Lung (tissue), 12 donors: ENCODE results near the gene ZNF735. TPM values are rescaled to one million over a fixed set of nuclear protein-coding genes. Genes with fewer than 3 reads are reported as not detected.

Experiments used
- ATAC-seq: fragments of 200-7000 bp; cut with Tn5 transposase; one replicate; pipeline ENCODE4 v1.9.1; 2020; ENCODE audit warnings: moderate number of reproducible peaks; ENCODE audit not compliant: insufficient read depth, low FRiP score
- DNase-seq, 3 donors: peaks; one replicate each; pipeline ENCODE4 v3.0.0-alpha.2; 2013 to 2017
- H3K27ac ChIP-seq, 2 donors: one replicate each; pipeline ENCODE4 v1.5.1; 2013; ENCODE audit warnings: mild to moderate bottlenecking in 2 of 2, moderate library complexity in 2 of 2, control low read depth in 1 of 2, inconsistent platforms in 1 of 2, low read depth in 1 of 2, low read length in 1 of 2
- H3K27me3 ChIP-seq, 3 donors: one replicate each; pipeline ENCODE4 v1.5.1; 2013; ENCODE audit warnings: low read length in 2 of 3; ENCODE audit not compliant: control insufficient read depth in 3 of 3, insufficient read depth in 3 of 3
- H3K36me3 ChIP-seq, 4 donors: one replicate each; pipeline ENCODE4 v1.5.1; 2013; ENCODE audit warnings: low read length in 4 of 4, mild to moderate bottlenecking in 1 of 4, moderate library complexity in 1 of 4; ENCODE audit not compliant: control insufficient read depth in 4 of 4, insufficient read depth in 4 of 4
- H3K4me1 ChIP-seq, 5 donors: one replicate each; pipeline ENCODE4 v1.5.1; 2013; ENCODE audit warnings: low read length in 5 of 5, mild to moderate bottlenecking in 2 of 5, moderate library complexity in 1 of 5; ENCODE audit not compliant: control insufficient read depth in 5 of 5, insufficient read depth in 5 of 5
- H3K4me3 ChIP-seq: one replicate; pipeline ENCODE4 v1.5.1; 2013; ENCODE audit warnings: mild to moderate bottlenecking, control low read depth, moderate library complexity
- H3K9ac ChIP-seq, 2 donors: one replicate each; pipeline ENCODE4 v1.5.1; 2013; ENCODE audit warnings: low read length in 2 of 2, control low read depth in 1 of 2; ENCODE audit not compliant: insufficient read depth in 1 of 2
- H3K9me3 ChIP-seq, 4 donors: one replicate each; pipeline ENCODE4 v1.5.1; 2013; ENCODE audit warnings: low read length in 3 of 4, mild to moderate bottlenecking in 1 of 4, moderate library complexity in 1 of 4; ENCODE audit not compliant: control insufficient read depth in 4 of 4, insufficient read depth in 3 of 4
- WGBS, 2 donors: extraction: QIAGEN DNeasy Blood & Tissue Kit; methylation state at CpG; one replicate each; pipeline ENCODE4 v1.1.7; 2013; 5-methylcytosine and 5-hydroxymethylcytosine counted together
- polyA plus RNA-seq, 2 donors: library from polyadenylated mRNA; stranded (reverse); fragments of 200-250 nt; gene quantifications; one replicate each; pipeline ENCODE4 v1.2.1, GENCODE V29; 2013
- total RNA-seq, 2 donors: library from RNA; depleted of rRNA in 1 of 2; stranded (reverse); fragments of >200 nt in 1 of 2; gene quantifications; one replicate each; pipeline ENCODE4 v1.2.1, GENCODE V29; 2014 to 2021
- TF ChIP-seq, protein P1 (sequence below): IDR thresholded peaks from 2 replicates; pipeline ENCODE4 v1.5.1; 2012; ENCODE audit warnings: mild to moderate bottlenecking; ENCODE audit errors: control extremely low read depth, extremely low read depth
- donor health status: control.
- donor health status: control.
- donor health status: Bipolar disorder and iron deficiency.
- donor health status: healthy.
- donor health status: DM: yes; HTN: yes; CAD: no.

ZNF735 gene
- total and polyA plus RNA-seq, 4 donors, result not detected

DNA sequence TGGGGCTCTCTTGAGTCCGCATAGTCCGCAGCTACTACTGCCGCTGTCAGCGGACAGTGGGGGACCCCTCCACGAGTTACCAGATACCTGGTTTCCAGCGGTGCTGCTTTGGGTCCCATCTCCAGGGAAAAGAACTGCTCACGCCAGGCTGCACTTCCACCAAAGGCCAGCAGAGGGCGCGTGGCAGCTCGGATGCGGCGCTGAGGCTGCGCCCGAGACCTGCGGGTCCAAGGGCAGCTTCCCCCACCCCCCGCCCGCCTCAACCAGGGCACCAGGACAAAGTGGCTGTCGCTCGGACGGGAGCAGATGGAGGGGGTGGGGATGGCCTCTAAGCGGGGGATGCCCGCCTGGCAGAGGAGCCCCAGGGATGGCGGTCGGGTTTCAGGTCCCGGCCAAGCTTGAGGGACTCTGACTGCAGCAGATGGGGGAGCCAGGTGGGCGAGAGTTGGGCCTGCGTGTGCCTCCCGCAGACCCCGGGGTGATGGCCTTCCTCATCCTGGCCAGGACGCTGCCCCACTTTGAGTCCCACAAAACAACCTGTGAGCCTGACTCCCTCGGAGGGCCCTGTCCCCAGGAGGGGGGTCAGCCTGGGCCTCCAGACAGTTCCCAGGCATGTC lies 23.8 kb upstream of the ZNF735 start:
- Histone ChIP-seq H3K4me1 (peaks cover 0 to 6% (median 0%) of the 10 kb centered on the region in 5 donors), H3K9ac (no peak overlapping the region)

DNA sequence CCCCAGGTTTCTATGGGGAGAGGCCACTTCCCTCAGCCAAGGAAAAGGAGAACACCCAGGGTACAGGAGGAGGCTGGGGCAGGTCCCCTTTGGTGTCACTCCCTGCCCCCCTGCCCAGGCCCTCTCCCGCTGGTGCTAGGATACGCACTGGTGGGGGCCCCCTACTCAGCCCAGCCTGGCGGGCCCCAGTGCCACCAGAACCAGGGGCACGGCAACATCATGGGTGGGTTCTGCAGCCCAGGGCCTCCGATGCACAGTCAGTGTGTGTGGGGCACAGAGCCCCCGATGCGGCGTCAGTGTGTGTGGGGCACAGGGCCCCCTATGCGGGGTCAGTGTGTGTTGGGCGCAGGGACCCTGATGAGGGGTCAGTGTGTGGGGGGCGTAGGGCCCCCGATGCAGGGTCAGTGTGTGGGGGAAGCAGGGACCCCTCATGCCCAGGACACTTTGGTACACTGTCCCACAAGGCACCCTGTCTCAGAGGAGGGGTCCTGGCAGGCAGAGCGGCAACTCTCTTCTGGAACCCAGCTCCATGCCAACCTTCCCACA lies 23.1 kb upstream of the ZNF735 start:
- Histone ChIP-seq H3K36me3 (no peaks in the 10 kb centered on the region), H3K4me1 (peaks cover 0 to 6% (median 0%) of the 10 kb centered on the region in 5 donors), H3K9me3 (peaks cover 0 to 28% (median 4%) of the 10 kb centered on the region in 4 donors), H3K4me3 (no peak overlapping the region), H3K27me3 (no peaks in the 10 kb centered on the region), H3K27ac (no peak overlapping the region), H3K9ac (no peak overlapping the region)
- DNase-seq, result no peak
- ATAC-seq, result no peak
- WGBS, 2 donors, result 96 to 97% methylated on average over 12 to 13 of the region's 13 CpGs
- TF ChIP-seq, protein P1, sequence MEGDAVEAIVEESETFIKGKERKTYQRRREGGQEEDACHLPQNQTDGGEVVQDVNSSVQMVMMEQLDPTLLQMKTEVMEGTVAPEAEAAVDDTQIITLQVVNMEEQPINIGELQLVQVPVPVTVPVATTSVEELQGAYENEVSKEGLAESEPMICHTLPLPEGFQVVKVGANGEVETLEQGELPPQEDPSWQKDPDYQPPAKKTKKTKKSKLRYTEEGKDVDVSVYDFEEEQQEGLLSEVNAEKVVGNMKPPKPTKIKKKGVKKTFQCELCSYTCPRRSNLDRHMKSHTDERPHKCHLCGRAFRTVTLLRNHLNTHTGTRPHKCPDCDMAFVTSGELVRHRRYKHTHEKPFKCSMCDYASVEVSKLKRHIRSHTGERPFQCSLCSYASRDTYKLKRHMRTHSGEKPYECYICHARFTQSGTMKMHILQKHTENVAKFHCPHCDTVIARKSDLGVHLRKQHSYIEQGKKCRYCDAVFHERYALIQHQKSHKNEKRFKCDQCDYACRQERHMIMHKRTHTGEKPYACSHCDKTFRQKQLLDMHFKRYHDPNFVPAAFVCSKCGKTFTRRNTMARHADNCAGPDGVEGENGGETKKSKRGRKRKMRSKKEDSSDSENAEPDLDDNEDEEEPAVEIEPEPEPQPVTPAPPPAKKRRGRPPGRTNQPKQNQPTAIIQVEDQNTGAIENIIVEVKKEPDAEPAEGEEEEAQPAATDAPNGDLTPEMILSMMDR, result no peak

More for the DNA sequence above, 23.8 kb upstream of the ZNF735 start:
- no peaks in the 10 kb centered on the region for H3K27me3 ChIP-seq
- DNase-seq (no peak), ATAC-seq (no peak)
- H3K27ac ChIP-seq, result no peak overlapping the region
- H3K36me3 ChIP-seq, result no peaks in the 10 kb centered on the region
- TF ChIP-seq, protein P1, result peak; percentile 49
- 22 to 24% methylated on average over 31 of the region's 31 CpGs for whole genome bisulfite sequencing, 2 donors
- peaks cover 0 to 28% (median 4%) of the 10 kb centered on the region in 4 donors for H3K9me3 ChIP-seq
- no peak overlapping the region for H3K4me3 ChIP-seq

DNA sequence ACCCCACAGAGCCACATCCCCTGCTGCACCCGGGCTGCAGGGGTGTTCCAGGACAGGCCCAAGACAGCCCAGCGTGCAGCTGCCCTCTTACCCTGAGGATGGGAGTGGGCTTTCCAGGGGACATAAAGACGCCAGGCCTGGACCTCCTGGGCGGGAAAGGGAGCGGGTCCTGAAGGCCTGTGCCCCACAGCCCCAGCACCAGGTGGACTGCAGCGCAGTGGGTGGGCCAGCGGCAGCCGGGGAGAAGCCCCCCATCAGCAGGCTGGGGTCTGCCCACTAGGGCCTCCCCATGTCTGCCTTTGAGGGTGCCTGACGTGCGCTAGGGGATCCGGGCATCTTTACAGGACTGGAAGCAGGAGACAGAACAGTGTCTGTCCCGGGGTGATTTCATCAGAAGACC lies 22.6 kb upstream of the ZNF735 start:
- TF ChIP-seq, protein P1, result no peak
- no peak overlapping the region for H3K4me3 ChIP-seq
- no peak overlapping the region for H3K9ac ChIP-seq
- H3K36me3 ChIP-seq, result no peaks in the 10 kb centered on the region
- peaks cover 0 to 28% (median 4%) of the 10 kb centered on the region in 4 donors for H3K9me3 ChIP-seq
- no peak for ATAC-seq
- no peak overlapping the region for H3K27ac ChIP-seq
- DNase-seq, result no peak
- 88 to 94% methylated on average over 12 of the region's 12 CpGs for whole genome bisulfite sequencing, 2 donors
- H3K27me3 ChIP-seq, result no peaks in the 10 kb centered on the region
- peaks cover 0 to 6% (median 0%) of the 10 kb centered on the region in 5 donors for H3K4me1 ChIP-seq
